ENCODE results near the gene CDKN2A.

GRCh38 chr9:21993893-21994555 is at the start of gene CDKN2A:
- peak in 1 of 3 experiments; percentile 48 for TF ChIP-seq CTCF (optimal IDR thresholded peaks at IDR 0.05 in 1 of 3, IDR thresholded peaks at IDR 0.05 in 1 of 3, conservative IDR thresholded peaks at IDR 0.05 in 1 of 3; ENCODE audit: extremely low read depth in 1 of 3, insufficient read depth in 2 of 3, low read length in 3 of 3)
- TF ChIP-seq EZH2 (IDR thresholded peaks at IDR 0.05; ENCODE audit: low read length) = no peak
